Upper lobe of left lung (tissue), 4 donors: ENCODE data around the gene FBXO11.

ENCODE experiments used
- CTCF ChIP-seq, 6 experiments: fragments of 450-650 bp in 4 of 6; fragments of 200-600 bp in 2 of 6; sonication (generic) in 2 of 6; IDR thresholded peaks; one replicate each; pipeline ENCODE4 v1.5.1; 2016 to 2019; ENCODE audit warnings: antibody characterized with exemption in 6 of 6
- EP300 ChIP-seq, 4 donors: sonication (generic); formaldehyde crosslinking; IDR thresholded peaks; one replicate each; pipeline ENCODE4 v1.5.1; 2017; ENCODE audit warnings: antibody characterized with exemption in 4 of 4, control low read depth in 2 of 4
- POLR2A ChIP-seq, 4 donors: fragments of 450-650 bp; IDR thresholded peaks; one replicate each; pipeline ENCODE4 v1.5.1; 2016 to 2017; ENCODE audit warnings: antibody characterized with exemption in 4 of 4, mild to moderate bottlenecking in 2 of 4

GRCh38 chr2:47843407-47843806 lies 62.9 kb downstream of the FBXO11 start:
- TF ChIP-seq POLR2A (IDR thresholded peaks at IDR 0.05): no peak
- no peak for TF ChIP-seq CTCF (IDR thresholded peaks at IDR 0.05)
- TF ChIP-seq EP300 (IDR thresholded peaks at IDR 0.05): no peak
